Activated T-cell treated with anti-CD3 and anti-CD28 coated beads, Interleukin-2, amount 50 U/mL, for 72 hours (primary cell): Measurements from ENCODE around the gene CFP. TPM values are rescaled to one million over a fixed set of nuclear protein-coding genes. Genes with fewer than 3 reads are reported as not detected.
A peak's percentile ranks its signal among the peaks of the same experiment; 100 is the strongest.

ENCODE experiments used
- ATAC-seq, 2 donors: fragments of 150-1000 bp; cut with Tn5 transposase; replicated peaks in 1 of 2; 2 replicates each; pipeline ENCODE4 v1.10.0; 2021; ENCODE audit warnings: moderate library complexity in 2 of 2, mild to moderate bottlenecking in 1 of 2
- DNase-seq, 2 donors: peaks; one replicate each; pipeline ENCODE4 v3.0.0; 2021 to 2022; ENCODE audit warnings: mixed read lengths in 1 of 2
- H3K27ac Mint-ChIP-seq: one replicate; pipeline ENCODE4 v1.8.0; 2022; ENCODE audit warnings: mild to moderate bottlenecking, moderate library complexity, mixed read lengths
- H3K27me3 Mint-ChIP-seq: one replicate; pipeline ENCODE4 v1.8.0; 2022; ENCODE audit warnings: low read depth, mixed read lengths
- H3K36me3 Mint-ChIP-seq, 2 donors: one replicate each; pipeline ENCODE4 v1.8.0; 2022; ENCODE audit warnings: mixed read lengths in 2 of 2, mild to moderate bottlenecking in 1 of 2; ENCODE audit not compliant: insufficient read depth in 2 of 2
- H3K4me1 Mint-ChIP-seq: one replicate; pipeline ENCODE4 v1.8.0; 2022; ENCODE audit warnings: low read depth, mixed read lengths
- H3K4me3 Mint-ChIP-seq, 2 donors: one replicate each; pipeline ENCODE4 v1.8.0; 2022; ENCODE audit warnings: mild to moderate bottlenecking in 2 of 2, mixed read lengths in 2 of 2, moderate library complexity in 2 of 2
- H3K9me3 Mint-ChIP-seq, 2 donors: one replicate each; pipeline ENCODE4 v1.8.0; 2022; ENCODE audit warnings: mixed read lengths in 2 of 2
- total RNA-seq, 2 donors: library from RNA; stranded (reverse); gene quantifications; one replicate each; pipeline ENCODE4 v1.2.3, GENCODE V29; 2022

The CFP gene
- total RNA-seq, 2 donors from 2014 or later = 6.4 to 9.5 TPM

GRCh38 chrX:47573341-47574075, 56.2 kb downstream of the CFP start:
- DNase-seq (no peak), ATAC-seq (no peak)
- Mint-ChIP-seq H3K4me1 (peaks cover 15% of the 10 kb centered on the region), H3K4me3 (peak overlapping the region; percentile 3 to 39), H3K9me3 (no peaks in the 10 kb centered on the region), H3K36me3 (peaks cover 10 to 14% of the 10 kb centered on the region in 2 donors), H3K27ac (no peak overlapping the region), H3K27me3 (peaks cover 30% of the 10 kb centered on the region)

Other genes with a start within 250 kb of the CFP start
- 1 to 10 TPM; 6.1 to 8.2 TPM for gene ZNF41, start 146.7 kb downstream of the CFP start, total RNA-seq
- 10 to 100 TPM; 94.7 to 97.5 TPM for gene ARAF, start 68.7 kb downstream of the CFP start, total RNA-seq
- 10 to 100 TPM; 31.5 to 71.2 TPM for gene TIMP1, start 47.5 kb downstream of the CFP start, total RNA-seq
- gene SYN1, start 10.1 kb downstream of the CFP start, total RNA-seq = 1 to 10 TPM in 1 of 2 donors, under 1 TPM in 1; 0.67 to 2.0 TPM
- gene ELK1, start 20.6 kb upstream of the CFP start, total RNA-seq = 10 to 100 TPM; 82.7 to 84.9 TPM
- gene UXT, start 29.2 kb upstream of the CFP start, total RNA-seq = 100 to 1,000 TPM; 173 to 205 TPM
- 10 to 100 TPM in 1 of 2 donors, 1 to 10 TPM in 1; 9.3 to 10.3 TPM for gene ZNF81, start 207.0 kb upstream of the CFP start, total RNA-seq